ENCODE results near the gene RGP1.

RGP1 gene

DNA sequence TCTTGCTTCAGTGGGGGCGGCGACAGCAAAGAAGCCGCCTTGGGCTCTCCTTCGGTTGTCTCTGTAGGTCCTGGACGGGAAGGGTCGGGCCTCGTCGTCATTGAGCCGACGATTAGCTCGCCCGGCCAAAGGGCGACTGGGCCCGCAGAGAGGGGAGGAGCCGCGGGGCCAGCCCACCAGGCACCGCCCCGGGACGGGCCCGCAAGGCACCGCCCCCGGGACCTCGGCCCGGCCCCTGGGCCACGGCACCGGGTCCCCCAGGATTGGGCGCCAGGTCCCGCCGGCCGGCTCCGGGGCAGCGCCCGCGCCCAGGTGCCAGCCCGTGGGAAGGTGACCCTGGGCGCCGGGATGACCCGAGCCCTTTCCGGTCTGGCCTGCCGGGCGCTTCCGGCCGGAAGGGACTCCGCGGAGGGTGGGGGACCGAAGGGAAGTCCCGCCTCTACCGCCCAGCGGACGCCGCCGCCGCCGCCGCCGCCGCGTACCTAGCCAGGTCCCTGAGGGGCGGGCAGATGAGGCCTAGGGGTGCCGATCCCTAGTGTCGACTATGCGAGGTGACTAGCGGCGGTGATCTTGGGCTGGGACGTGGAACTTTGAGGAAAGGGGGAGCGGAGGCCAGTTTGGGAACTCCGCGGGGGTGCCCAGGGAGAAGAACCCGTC is at the start of gene RGP1, which contains the start of gene GBA2:
Gene RGP1 (plus strand): TSS at position 430 of the 657 bp plus-strand sequence. CDS start 469 bp downstream, outside the sequence.
Gene GBA2 (minus strand): TSS at position 371 of the 657 bp plus-strand sequence. CDS start 524 bp downstream, outside the sequence.
- peak; percentile 85 to 91 for ATAC-seq

DNA sequence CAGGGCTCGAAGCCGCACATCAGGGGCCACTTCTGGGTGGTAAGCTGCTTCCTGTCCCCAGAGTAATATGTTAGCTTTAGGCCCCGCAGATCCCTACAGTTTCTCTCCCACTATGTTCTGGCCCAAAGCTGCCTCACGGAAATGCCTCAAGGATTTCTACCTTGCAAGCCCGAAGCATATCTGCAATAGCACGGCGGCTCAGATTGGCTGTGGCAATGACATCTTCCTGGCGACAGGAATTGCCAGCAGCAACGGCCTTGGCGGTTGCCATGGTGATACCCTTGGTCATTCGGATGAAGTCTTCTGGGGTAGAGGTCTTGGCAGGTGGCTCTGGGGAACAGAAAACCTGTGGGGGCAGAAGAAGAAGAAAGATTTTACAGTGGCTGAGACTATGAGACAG is 49.1 kb upstream of the RGP1 start:
- ATAC-seq: no peak

DNA sequence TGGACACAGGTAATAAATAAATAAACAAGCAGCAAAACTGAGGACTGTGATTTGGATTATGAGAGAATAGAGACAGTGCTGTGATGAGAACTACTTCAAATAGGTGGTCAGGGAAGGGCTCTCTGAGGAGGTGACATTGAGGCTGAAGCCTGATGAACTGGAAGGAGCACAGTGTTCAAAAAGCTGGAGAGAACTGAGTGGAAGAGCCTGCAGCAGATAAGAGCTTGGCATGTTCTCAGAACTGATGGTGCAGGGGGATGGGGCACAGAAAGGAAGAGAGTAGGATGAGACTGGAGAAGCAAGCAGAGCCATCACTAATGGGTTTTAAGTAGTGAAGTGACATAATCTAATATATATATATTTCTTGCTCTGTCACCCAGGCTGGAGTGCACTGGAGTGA is 48.1 kb upstream of the RGP1 start:
- no peak for ATAC-seq

DNA sequence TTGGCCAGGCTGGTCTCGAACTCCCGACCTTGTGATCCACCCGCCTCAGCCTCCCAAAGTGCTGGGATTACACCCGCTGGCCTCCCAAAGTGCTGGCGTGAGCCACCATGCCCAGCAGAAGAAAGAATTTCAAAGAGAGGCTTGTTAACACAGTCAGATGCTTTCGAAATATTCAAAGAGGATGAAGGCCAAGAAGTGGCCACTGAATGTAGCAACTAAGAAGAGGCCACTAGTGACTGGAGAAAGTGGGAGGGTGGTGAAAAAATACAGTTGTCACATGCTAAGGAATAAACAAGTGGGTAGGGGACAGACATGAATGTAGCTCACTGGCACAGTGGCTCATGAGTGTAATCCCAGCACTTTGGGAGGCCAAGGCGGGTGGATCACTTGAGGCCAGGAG is 46.4 kb upstream of the RGP1 start:
- ATAC-seq: no peak

GRCh38 chr9:35703906-35704672 is 45.0 kb upstream of the RGP1 start:
- ATAC-seq: no peak

DNA sequence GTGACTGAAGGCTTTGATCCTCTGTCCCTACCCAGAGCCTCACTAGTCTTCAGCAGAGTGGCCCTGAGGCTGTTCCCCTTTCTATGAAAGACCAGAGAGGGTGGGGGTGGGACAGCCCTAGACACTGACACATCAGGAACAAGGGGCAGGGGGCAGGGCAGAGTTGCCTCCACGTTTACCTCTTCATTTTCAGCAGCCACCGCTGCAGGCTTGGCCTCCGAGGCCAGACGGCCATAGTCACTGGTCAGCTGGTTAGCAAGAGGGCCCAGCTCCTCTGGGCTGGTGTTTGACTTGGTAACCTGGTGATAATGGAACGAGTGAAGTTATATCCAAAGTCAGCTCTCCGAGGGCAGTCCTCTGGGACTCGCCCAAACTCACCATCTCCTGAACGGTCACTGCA is 43.7 kb upstream of the RGP1 start:
- no peak for ATAC-seq

GRCh38 chr9:35705836-35706430 is 43.2 kb upstream of the RGP1 start:
- ATAC-seq: no peak

DNA sequence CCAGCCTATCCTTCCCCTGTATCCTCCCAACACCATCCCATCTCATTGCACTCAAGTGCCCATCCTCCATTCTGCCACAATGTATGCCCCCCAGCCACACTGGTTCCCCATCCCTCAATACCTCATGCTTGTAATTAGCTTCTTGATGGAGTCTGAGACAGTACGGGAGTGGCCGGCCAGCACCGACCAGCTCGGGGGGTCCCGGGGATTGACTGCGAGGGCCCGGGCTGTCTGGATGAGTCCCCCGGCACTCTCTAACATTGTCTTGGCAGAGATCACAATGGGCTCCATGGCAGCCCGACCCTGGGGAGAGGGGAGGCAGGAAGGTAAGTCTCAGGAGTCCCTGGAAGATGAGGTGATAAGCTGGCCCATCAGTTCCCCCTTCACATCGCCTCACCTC is 42.1 kb upstream of the RGP1 start:
- no peak for ATAC-seq

DNA sequence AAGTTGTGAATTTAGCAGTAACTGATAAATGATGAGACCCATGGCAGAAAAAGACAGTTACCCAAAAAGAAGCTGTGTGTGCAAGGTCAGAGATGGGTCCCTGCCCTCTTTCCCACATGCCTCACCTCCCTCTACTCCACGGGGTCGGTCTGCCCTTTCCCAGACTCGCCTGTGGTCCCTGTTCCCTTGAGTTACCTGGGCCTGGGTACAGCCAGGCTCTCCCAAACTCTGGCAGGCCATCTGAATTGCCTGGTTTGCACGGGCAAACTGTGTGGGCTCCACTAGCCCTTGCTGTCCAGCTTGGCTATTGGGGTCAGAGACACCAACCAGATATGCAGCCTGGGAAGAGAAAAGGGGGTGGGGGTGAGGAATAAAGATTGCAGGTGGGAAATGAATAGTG is 40.9 kb upstream of the RGP1 start:
- no peak for ATAC-seq

- ATAC-seq: no peak
These were observed 38.1 kb upstream of the RGP1 start for GRCh38 chr9:35710818-35711500.

DNA sequence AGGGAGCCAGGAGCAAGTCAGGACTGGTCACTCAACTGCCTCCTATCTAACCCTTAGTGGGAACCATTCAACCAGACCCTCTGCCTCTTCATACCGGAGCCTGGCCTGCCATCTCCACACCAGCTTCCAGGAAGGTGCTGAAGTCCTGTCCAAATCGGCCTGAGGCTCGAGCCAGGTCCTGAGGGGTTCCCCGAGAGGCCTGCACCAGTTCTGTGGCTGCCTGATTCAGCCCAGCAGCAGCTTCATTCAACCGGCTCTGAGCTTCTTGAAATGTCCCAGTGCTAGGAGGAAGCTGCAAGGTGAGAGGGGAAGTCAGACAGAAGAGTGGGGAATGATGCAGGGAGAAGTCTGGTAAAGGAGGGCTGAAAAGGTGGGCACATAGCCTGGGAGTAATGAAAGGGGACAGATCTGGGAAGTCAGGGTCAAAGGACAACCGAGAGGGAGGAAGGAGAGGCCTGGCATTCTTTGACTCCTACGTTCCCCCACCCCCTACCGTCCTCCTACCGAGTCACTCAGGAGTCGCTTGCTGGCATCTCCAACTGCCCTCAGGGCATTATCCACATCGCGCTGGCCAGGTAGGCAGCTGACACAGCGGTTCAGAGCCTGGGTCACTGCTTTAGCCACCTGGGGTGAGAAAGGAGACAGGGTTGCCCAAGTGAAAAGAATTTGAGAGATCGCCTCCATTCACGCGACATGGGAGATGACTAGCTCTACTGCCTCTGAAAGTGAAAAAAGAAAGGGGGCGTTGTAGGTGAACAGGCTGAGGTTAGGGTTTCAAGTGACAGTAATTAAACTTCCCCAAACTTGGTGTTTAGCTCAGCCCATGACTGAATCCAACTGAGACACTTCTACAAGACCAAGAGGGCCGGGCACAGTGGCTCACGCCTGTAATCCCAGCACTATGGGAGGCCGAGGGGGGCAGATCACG is 37.3 kb upstream of the RGP1 start:
- no peak for ATAC-seq

- ATAC-seq: no peak
These were observed 36.2 kb upstream of the RGP1 start for GRCh38 chr9:35712762-35713400.

DNA sequence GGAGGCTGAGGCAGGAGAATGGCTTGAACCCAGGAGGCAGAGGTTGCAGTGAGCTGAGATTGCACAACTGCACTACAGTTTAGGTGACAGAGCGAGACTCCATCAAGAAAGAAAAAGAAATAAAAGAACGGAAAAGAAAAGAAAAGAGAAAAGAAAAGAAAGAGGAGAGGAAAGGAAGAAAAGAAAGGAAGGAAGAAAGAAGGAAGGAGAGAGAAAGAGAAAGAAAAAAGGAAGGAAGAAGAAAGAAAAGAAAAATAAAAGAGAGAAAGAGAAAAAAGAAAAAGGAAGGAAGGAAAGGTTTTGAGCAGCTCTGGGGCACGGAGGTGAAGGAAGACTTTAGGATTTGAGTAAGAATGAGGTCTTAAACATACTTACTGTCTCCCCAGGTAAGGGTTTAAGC is 35.5 kb upstream of the RGP1 start:
- ATAC-seq: no peak

DNA sequence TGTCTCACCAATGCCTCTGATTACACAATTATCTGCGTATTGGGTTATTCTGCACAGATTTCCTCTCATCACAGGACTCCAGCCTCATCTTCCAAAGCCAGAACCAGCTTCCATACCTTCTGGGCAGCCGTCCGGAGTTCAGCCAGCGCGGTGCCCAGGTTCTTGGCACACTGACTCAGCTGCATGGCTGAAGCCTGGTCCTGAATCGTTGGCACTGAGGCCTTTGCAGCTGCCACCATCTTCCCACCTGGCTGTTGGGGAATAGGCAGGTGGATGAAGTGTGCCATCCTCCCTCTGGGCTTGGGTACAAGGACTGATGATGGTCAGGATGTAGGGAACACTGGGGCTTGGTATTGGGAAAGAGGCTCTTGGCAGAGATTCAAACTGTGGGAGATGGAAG is 35.0 kb upstream of the RGP1 start:
- no peak for ATAC-seq

GRCh38 chr9:35714579-35715252 is 34.4 kb upstream of the RGP1 start:
- no peak for ATAC-seq

GRCh38 chr9:35716230-35716629 is 32.9 kb upstream of the RGP1 start:
- no peak for ATAC-seq

- ATAC-seq: no peak
These were observed 31.8 kb upstream of the RGP1 start for GRCh38 chr9:35717132-35717870.

DNA sequence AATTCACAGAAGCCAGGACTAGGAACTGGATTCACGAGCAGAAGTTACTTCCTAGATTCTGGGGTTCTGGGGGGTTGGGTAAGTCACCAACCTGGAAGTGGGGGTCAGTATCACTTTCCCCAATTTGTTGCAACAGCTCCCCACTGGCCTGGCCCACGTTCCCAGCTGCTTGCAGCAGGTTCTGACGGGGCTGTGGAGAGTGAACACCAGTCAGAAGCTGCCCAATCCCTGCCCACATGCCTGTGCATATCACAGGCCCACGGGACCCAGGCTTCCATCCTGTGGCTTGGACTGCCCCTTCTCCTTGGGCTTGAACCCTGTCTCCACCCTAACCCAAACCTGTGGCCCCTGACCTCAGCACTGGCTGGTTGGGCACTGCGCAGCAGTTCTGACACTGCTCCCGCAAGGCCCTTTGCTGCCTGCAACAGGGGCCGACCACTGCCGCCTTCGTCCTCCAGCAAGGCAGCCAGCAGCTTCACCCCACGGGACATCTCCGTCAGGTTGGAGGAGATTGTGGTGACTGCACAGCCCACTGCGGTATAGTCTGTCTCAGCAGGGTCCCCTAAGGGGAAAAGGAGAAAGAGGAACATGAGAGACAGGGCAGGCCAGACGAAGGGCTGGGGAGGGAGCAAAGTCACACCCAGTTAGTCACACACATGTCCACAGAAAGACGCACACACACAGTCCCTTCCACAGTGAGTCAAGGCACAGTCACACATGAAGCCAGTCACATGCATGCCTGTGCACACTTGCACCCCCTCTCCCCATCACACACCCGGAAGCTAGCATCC is 30.2 kb upstream of the RGP1 start:
- ATAC-seq: peak; percentile 28 to 48

GRCh38 chr9:35719546-35719945 is 29.5 kb upstream of the RGP1 start:
- ATAC-seq: no peak
